GM23338 (cell line): ENCODE results near the gene PLOD2. TPM values are rescaled to one million over a fixed set of nuclear protein-coding genes. Genes with fewer than 3 reads are reported as not detected.

Source experiments
- ATAC-seq: fragments of 200-7000 bp; cut with Tn5 transposase; 3 replicates; pipeline ENCODE4 v1.9.1; 2020
- DNase-seq: peaks from one replicate; pipeline ENCODE4 v3.0.0-alpha.2; 2015; ENCODE audit warnings: low spot score
- H2AFZ ChIP-seq: fragments of 200-600 bp; sonication (generic); 2 replicates; pipeline ENCODE4 v1.8.0; 2016; ENCODE audit warnings: antibody characterized with exemption, mild to moderate bottlenecking, moderate library complexity
- H3F3A ChIP-seq: fragments of 200-600 bp; sonication (generic); replicated peaks from 2 replicates; pipeline ENCODE4 v1.8.0; 2017; ENCODE audit warnings: antibody characterized with exemption, mixed run types, low read depth
- H3K27ac ChIP-seq: fragments of 200-600 bp; sonication (generic); 2 replicates; pipeline ENCODE4 v1.6.1; 2016; ENCODE audit warnings: low read depth
- H3K27me3 ChIP-seq: fragments of 200-600 bp; sonication (generic); 2 replicates; pipeline ENCODE4 v1.8.0; 2016; ENCODE audit warnings: mild to moderate bottlenecking, mixed run types, moderate library complexity; ENCODE audit not compliant: insufficient read depth
- H3K36me3 ChIP-seq: fragments of 200-600 bp; sonication (generic); 2 replicates; pipeline ENCODE4 v1.8.0; 2016; ENCODE audit warnings: mild to moderate bottlenecking; ENCODE audit not compliant: insufficient read depth
- H3K4me1 ChIP-seq: fragments of 200-600 bp; sonication (generic); 2 replicates; pipeline ENCODE4 v1.8.0; 2016; ENCODE audit warnings: mild to moderate bottlenecking, moderate library complexity; ENCODE audit not compliant: insufficient read depth
- H3K4me2 ChIP-seq: fragments of 200-600 bp; sonication (generic); 2 replicates; pipeline ENCODE4 v1.7.1; 2017; ENCODE audit warnings: mixed run types
- H3K4me3 ChIP-seq: fragments of 200-600 bp; sonication (generic); 2 replicates; pipeline ENCODE4 v1.6.1; 2016; ENCODE audit warnings: mixed run types
- H3K79me2 ChIP-seq: fragments of 200-600 bp; sonication (generic); replicated peaks from 2 replicates; pipeline ENCODE4 v1.8.0; 2017; ENCODE audit warnings: mild to moderate bottlenecking; ENCODE audit not compliant: insufficient read depth
- H3K9me2 ChIP-seq: fragments of 200-600 bp; sonication (generic); 2 replicates; pipeline ENCODE4 v1.8.0; 2017; ENCODE audit not compliant: insufficient read depth
- H4K20me1 ChIP-seq: fragments of 200-600 bp; sonication (generic); replicated peaks from 2 replicates; pipeline ENCODE4 v1.8.0; 2017; ENCODE audit warnings: mild to moderate bottlenecking; ENCODE audit not compliant: insufficient read depth
- H3K27ac Mint-ChIP-seq: 2 replicates; pipeline ENCODE4 v1.8.0; 2020; ENCODE audit warnings: inconsistent platforms, mild to moderate bottlenecking, moderate library complexity, mixed read lengths
- H3K27me3 Mint-ChIP-seq: 3 replicates; pipeline ENCODE4 v1.8.0; 2022; ENCODE audit warnings: low read depth, mild to moderate bottlenecking, moderate library complexity, mixed read lengths, inconsistent platforms; ENCODE audit not compliant: insufficient read depth, poor library complexity
- H3K36me3 Mint-ChIP-seq: 3 replicates; pipeline ENCODE4 v1.8.0; 2021; ENCODE audit warnings: low read depth, mild to moderate bottlenecking, inconsistent platforms, moderate library complexity, mixed read lengths
- H3K4me1 Mint-ChIP-seq: 3 replicates; pipeline ENCODE4 v1.8.0; 2020; ENCODE audit warnings: mild to moderate bottlenecking, inconsistent platforms, mixed read lengths
- H3K4me3 Mint-ChIP-seq: 3 replicates; pipeline ENCODE4 v1.8.0; 2021; ENCODE audit warnings: moderate library complexity, mild to moderate bottlenecking, inconsistent platforms, mixed read lengths
- H3K9me3 Mint-ChIP-seq: 3 replicates; pipeline ENCODE4 v1.8.0; 2020; ENCODE audit warnings: moderate library complexity, mild to moderate bottlenecking, inconsistent platforms, mixed read lengths
- CREB1 ChIP-seq: fragments of 250-450 bp; sonication (Bioruptor Pico); IDR thresholded peaks from 2 replicates; pipeline ENCODE4 v1.5.0; 2020; ENCODE audit warnings: low read depth, mild to moderate bottlenecking, moderate library complexity
- ETS1 ChIP-seq: IDR thresholded peaks from 2 replicates; pipeline ENCODE4 v1.6.1; 2016; ENCODE audit warnings: antibody characterized with exemption
- EZH2phosphoT487 ChIP-seq: fragments of 200-600 bp; sonication (generic); IDR thresholded peaks from one replicate; pipeline ENCODE4 v1.8.1; 2018; ENCODE audit warnings: antibody characterized with exemption; ENCODE audit not compliant: unreplicated experiment
- JUNB ChIP-seq: IDR thresholded peaks from one replicate; pipeline ENCODE4 v1.6.1; 2016; ENCODE audit warnings: antibody characterized with exemption; ENCODE audit not compliant: unreplicated experiment
- NANOG ChIP-seq: IDR thresholded peaks from 2 replicates; pipeline ENCODE4 v1.6.1; 2016; ENCODE audit warnings: antibody characterized with exemption, borderline replicate concordance
- POLR2AphosphoS5 ChIP-seq: IDR thresholded peaks from 2 replicates; pipeline ENCODE4 v1.6.1; 2016; ENCODE audit warnings: antibody characterized with exemption, low read depth
- REST ChIP-seq: IDR thresholded peaks from one replicate; pipeline ENCODE4 v1.6.1; 2018; ENCODE audit warnings: antibody characterized with exemption; ENCODE audit not compliant: unreplicated experiment
- STAT1 ChIP-seq: IDR thresholded peaks from one replicate; pipeline ENCODE4 v1.6.1; 2016; ENCODE audit warnings: antibody characterized with exemption; ENCODE audit not compliant: unreplicated experiment
- ZNF331 ChIP-seq: fragments of 250-450 bp; sonication (Bioruptor Pico); IDR thresholded peaks from 2 replicates; pipeline ENCODE4 v1.5.0; 2020; ENCODE audit warnings: low read depth, mild to moderate bottlenecking, moderate library complexity
- ZNF462 ChIP-seq: fragments of 250-450 bp; sonication (Bioruptor Pico); IDR thresholded peaks from 2 replicates; pipeline ENCODE4 v1.5.0; 2020; ENCODE audit warnings: mild to moderate bottlenecking, moderate library complexity
- polyA plus RNA-seq: library from polyadenylated mRNA; unstranded; fragments of >200 nt; fragmentation: Nextera tagmentation; extraction: Ambion mirVana; gene quantifications from 2 replicates; pipeline ENCODE4 v1.2.1, GENCODE V29; 2016
- total RNA-seq: library from RNA; depleted of rRNA; stranded (reverse); fragments of >200 nt; shearing (Covaris generic); gene quantifications from 2 replicates; pipeline ENCODE4 v1.2.3, GENCODE V29; 2014

PLOD2 gene
- total and polyA plus RNA-seq, 2 experiments from 2014 or later: 26.7 to 30.5 TPM

- H3K36me3 Mint-ChIP-seq: peaks cover 5% of the 10 kb centered on the region; the same call in 2 of the 3 replicates
- peaks cover 20% of the 10 kb centered on the region for H3K4me1 Mint-ChIP-seq
- Histone ChIP-seq H3K4me3 (no peak overlapping the region), H3K9me2 (no peaks in the 10 kb centered on the region), H3F3A (no peaks in the 10 kb centered on the region), H4K20me1 (no peaks in the 10 kb centered on the region), H3K79me2 (peaks cover 59% of the 10 kb centered on the region), H3K27ac (no peak overlapping the region), H3K4me1 (peaks cover 31% of the 10 kb centered on the region), H2AFZ (no peak overlapping the region), H3K4me2 (no peak overlapping the region), H3K36me3 (no peaks in the 10 kb centered on the region), H3K27me3 (no peaks in the 10 kb centered on the region)
- TF ChIP-seq EZH2phosphoT487: no peak
- H3K27me3 Mint-ChIP-seq: no peaks in the 10 kb centered on the region
- H3K4me3 Mint-ChIP-seq: no peak overlapping the region
- ATAC-seq (no peak), DNase-seq (no peak)
- no peak overlapping the region for H3K27ac Mint-ChIP-seq
- H3K9me3 Mint-ChIP-seq: no peaks in the 10 kb centered on the region; the same call in 2 of the 3 replicates
Measured at GRCh38 chr3:146136647-146137046, 24.3 kb downstream of the PLOD2 start.

- DNase-seq (peak; percentile 73), ATAC-seq (peak; percentile 99)
- no peaks in the 10 kb centered on the region for H3K27me3 Mint-ChIP-seq
- peak overlapping the region; percentile 80 for H3K27ac Mint-ChIP-seq
- H2AFZ ChIP-seq: no peak overlapping the region
- H3K27ac ChIP-seq: peak overlapping the region; percentile 39
- no peaks in the 10 kb centered on the region for H3K36me3 ChIP-seq
- H4K20me1 ChIP-seq: no peaks in the 10 kb centered on the region
- peaks cover 22% of the 10 kb centered on the region for H3K4me1 ChIP-seq
- peak overlapping the region; percentile 53 for H3K4me2 ChIP-seq
- H3F3A ChIP-seq: no peaks in the 10 kb centered on the region
- H3K27me3 ChIP-seq: no peaks in the 10 kb centered on the region
- H3K79me2 ChIP-seq: peaks cover 60% of the 10 kb centered on the region
- no peaks in the 10 kb centered on the region for H3K9me2 ChIP-seq
- H3K36me3 Mint-ChIP-seq: peaks cover 5% of the 10 kb centered on the region; the same call in 2 of the 3 replicates
- H3K9me3 Mint-ChIP-seq: no peaks in the 10 kb centered on the region; the same call in 2 of the 3 replicates
- no peak overlapping the region for H3K4me3 Mint-ChIP-seq
- no peak overlapping the region; the same call in 1 of the 2 replicates for H3K4me3 ChIP-seq
- peaks cover 20% of the 10 kb centered on the region for H3K4me1 Mint-ChIP-seq
- TF ChIP-seq CREB1 (no peak), JUNB (no peak), ZNF462 (CRISPR knock-in tag) (no peak), NANOG (no peak), REST (no peak), STAT1 (no peak), POLR2AphosphoS5 (no peak), ZNF331 (CRISPR knock-in tag) (no peak), ETS1 (no peak)
Measured at GRCh38 chr3:146134348-146135117, 26.5 kb downstream of the PLOD2 start.
